Stimulated activated CD8-positive, alpha-beta memory T cell treated with anti-CD3 and anti-CD28 coated beads, Interleukin-12 subunit alpha, Interleukin-12 subunit beta, amount 100 ng/mL, for 4 hours (primary cell): ENCODE data around the gene P2RX3.
"Not testable (repeated sequence)": the region's sequence is repeated elsewhere in the genome, so short reads cannot be mapped to it uniquely, and the experiment has no call there.

Experiments
- DNase-seq: peaks from one replicate; pipeline ENCODE4 v3.0.0-alpha.2; 2020; ENCODE audit warnings: low read depth

The P2RX3 gene

DNA sequence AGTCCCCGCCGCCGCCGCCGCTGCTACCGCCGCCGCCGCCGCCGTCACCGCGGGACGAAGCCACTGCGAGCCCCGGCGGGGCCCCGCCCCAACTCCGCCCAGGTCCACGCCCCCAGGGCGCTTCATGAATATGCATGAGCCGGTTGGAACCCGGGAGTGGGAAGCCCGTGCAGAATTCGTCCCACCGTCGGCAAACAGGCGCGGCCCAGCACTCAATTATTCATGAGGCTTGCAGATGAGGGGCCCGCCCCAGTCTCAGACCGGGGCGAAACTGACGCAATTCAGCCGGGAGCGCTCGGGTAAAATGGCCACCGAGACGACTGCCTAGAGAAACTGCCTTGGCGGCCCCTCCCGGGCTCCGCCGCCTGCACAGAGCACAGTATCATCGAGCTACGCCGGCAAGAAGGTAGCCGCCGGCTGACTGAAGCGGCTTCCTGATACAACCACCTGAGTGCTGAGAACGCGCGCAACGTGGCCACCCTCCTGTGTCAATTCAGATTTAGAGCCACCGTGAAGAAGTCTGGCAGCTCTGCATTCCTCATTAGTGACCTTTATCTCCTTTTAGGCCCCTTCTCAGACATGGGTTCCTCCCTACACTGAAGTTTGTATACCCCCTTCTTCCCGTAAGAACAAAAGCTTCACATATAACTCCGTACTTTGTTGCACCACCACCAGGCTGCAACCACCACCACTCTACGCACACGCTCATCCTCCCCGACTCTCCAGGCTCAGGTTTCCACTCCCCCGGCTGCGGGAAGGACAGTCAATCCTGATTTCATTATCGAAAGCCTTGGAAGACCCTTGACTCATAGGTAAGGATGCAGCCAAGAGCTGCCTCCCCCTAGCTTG lies 13.0 kb upstream of the P2RX3 start, which contains the start of gene TNKS1BP1:
Gene TNKS1BP1 (minus strand): TSS at position 67 of the 849 bp plus-strand sequence. CDS start 3,067 bp downstream, outside the sequence.
- DNase-seq, result peak; percentile 84

GRCh38 chr11:57325735-57326048 lies 12.5 kb upstream of the P2RX3 start:
- no peak for DNase-seq

DNA sequence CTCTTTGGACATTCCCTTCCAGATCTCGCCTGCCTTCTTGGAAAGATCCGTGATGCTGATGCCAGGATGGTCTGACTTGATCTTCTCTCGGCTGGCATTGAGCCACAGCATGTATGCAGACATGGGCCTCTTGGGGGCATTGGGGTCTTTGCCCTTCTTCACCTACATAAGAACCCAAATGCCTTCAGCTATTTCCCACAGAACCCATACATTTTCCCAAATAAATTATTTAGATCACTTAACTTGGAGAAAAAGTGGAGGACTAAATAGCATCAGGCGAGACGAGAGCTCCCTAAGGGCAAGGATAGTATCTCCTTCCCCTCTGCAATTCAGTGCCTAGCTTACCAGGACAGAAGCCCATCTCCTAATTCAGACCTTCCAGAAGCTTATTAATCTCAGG lies 10.4 kb upstream of the P2RX3 start:
- DNase-seq, result no peak

DNA sequence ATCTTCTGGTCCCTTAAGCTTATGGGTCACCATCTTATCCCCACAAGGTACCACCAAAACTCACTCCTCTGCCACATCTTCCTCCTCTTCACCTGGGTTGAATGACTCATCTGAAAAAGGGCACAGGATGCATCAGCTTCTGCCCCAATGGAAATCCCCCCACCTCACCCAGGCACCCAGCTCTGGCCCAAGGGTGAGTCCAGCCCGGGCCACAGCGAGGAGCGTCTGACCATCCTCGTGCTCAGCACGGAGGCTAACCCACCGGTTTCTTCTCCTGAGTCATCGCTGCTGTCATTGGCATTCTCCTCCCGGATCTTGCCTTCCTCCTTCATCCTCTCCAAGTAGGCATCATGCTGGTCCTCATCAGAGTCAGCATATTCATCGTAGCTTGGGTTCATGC lies 8.1 kb upstream of the P2RX3 start:
- no peak for DNase-seq

DNA sequence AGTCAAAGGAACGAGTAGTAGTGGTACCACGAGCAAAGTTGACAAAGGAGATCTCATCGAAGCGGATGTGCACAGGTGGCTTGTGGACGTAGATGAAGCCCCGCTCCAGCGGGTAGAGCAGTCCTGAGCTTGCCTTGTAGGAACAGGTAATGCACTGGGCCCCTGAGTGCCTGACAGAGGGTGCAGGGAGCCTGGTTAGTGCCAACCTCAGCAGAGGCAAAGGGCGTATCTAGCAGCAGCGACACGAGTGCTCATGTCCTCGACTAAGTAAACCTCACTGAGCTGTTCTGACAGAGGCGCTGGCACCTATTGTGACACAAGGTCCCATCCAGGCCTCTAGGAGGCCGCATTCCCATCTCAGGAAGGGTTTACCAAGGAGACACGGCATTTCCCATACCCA lies 6.4 kb upstream of the P2RX3 start:
- no peak for DNase-seq

DNA sequence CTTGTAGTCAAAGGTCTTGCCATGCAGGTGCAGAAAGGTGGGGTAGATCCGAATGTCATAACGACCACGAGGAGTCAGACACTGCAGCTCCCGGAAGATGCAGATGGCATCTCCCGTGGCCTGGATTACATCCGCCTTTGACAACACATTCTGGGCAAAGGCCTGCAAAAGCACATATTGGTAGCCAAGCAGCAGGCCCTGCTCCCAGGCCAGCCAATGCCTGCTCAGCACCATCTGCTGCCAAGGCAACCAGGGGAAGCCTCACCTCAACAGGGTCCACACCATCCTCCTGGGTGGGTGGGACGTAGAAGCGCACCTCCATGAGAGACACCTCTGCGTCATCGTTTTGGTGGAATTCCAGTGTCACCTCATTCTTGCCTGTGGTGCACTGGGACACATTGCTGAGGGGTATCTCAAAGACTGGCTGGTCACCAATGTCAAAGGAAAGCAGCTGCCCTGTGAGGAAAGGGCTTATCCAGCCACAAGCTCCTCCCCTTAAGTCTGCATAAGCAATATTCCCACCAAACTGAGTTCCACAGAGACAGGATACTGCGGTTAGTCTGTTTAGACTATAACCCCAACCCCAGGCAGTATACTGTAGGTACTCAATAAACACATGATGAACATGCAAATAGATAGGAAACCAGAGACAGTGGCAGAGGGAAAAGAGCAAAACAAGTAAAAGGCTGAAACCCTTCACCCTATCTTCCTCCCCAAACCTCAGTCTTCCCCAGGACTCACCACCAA lies 5.3 kb upstream of the P2RX3 start:
- DNase-seq, result no peak

GRCh38 chr11:57335023-57335342 lies 3.2 kb upstream of the P2RX3 start:
- no peak for DNase-seq

GRCh38 chr11:57335343-57336110 lies 2.6 kb upstream of the P2RX3 start, which contains the start of gene SSRP1:
TSS of gene SSRP1 (minus strand) at chr11:57335892. CDS start at chr11:57335121, 771 bp downstream.
- DNase-seq, result peak; percentile 73

GRCh38 chr11:57336111-57336666 lies 2.0 kb upstream of the P2RX3 start:
- DNase-seq, result no peak

DNA sequence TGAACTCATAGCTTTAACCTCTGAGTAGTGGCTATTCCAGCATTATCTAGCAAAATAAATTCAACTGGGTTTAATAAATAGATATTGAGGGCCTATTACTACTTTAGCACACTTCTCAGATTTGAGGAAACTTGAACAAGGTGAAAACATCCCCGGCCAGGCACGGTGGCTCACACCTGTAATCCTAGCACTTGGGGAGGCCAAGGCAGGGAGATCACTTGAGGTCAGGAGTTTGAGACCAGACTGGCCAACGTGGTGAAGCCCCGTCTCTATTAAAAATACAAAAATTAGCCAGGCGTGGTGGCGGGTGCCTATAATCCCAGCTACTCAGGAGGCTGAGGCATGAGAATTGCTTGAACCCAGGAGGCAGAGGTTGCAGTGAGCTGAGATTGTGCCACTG lies 1.3 kb upstream of the P2RX3 start:
- not testable (repeated sequence) for DNase-seq

DNA sequence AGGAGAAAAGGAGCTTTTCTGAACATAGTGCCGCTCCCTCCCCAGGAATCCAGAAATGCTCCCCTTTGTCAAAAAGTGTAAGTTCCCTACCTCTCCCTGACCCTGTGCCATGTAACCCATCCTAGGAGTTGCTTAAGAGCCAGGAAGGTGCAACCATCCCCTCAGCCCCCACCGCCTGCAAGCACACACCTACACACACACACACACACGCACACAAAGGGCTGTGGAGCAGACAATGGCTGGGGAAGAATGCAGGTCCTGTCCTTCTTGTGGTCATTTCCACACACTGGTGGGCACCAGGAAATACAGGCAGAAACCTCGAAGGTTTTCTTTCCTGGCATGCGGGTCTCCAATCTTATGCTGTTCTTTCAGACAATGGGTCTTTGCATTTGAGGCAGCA lies 1.2 kb downstream of the P2RX3 start:
- no peak for DNase-seq

DNA sequence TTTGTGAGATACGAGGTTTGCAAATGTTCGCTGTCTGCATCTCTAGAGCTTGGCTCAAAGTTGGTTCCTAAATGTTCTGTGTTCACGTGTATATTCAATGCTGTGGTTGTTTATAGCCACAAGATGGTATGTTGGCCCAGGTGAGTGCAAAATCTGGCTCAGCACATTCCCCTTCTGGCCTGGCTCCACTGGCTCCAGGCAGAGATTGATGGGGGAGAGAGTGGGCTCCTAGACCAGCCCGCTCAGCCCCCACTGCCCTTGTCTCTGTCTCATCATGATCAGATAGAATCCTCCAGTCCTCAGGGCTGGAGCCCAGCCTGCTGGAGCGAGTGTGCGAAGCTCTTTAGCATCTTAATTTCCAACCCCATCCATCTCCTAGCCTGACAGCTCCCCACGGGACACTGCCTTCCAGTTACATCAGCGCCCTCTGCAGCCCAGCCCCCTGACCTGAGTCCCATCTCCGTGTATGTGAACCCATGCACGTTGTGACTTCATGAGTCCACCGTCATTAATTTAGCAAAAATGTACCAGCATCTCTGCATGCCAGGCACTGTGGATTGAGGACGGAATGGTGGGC lies 2.0 kb downstream of the P2RX3 start:
- DNase-seq, result no peak

DNA sequence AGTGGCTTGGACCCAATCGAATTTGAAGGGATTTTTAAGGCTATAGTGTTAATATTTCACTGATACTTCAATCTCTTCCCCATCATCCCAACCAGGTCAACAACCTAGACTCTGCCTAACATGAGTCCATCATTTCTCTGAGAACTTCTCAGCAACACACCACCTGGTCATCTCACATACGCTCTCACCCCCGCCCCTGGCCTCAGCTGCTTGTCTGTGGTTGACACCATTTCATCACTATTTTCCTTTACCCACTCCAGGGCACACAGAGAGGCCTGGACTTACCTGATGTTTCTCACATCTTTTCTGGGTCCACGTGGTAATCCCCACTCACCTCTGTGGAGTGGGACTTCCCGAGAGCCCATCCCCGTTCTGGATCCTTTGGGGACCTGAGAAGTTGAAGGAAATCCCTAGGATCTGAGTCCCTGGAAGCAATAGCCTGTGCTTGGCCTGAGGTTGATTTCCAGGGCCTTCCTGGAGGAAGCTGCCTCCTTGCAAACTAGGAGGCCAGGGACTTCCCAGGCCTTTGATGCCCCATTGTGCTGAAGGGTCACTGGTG lies 3.2 kb downstream of the P2RX3 start:
- no peak for DNase-seq

GRCh38 chr11:57342702-57343101 lies 4.5 kb downstream of the P2RX3 start:
- no peak for DNase-seq

GRCh38 chr11:57343825-57344224 lies 5.7 kb downstream of the P2RX3 start:
- DNase-seq, result no peak

DNA sequence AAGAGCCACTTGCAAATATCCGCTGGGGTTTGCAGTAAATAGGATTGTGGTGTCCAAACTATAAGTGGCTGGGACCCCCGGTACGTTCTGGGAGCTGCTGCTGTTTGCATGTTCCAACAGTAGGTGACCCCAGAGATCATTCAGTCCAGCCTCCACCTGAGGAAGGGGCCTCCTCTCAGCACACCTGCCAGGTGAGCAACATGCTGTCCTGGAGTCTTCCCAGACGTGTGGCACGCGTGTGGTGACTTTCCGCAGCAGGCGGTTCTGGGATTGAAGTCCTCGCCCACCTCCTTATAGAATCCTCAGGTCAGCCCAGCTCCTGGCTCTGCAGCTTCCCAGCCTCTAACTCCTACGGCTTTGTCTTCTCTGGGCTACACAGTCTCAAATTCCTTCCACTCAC lies 6.7 kb downstream of the P2RX3 start:
- DNase-seq, result no peak

- DNase-seq, result peak; percentile 41
Observed at GRCh38 chr11:57345555-57346211, 7.5 kb downstream of the P2RX3 start.

- no peak for DNase-seq
Observed at GRCh38 chr11:57347336-57347735, 9.2 kb downstream of the P2RX3 start.

- no peak for DNase-seq
Observed at GRCh38 chr11:57348052-57348451, 9.9 kb downstream of the P2RX3 start.

- DNase-seq, result no peak
Observed at GRCh38 chr11:57348636-57349313, 10.6 kb downstream of the P2RX3 start.
